ENCODE data around the gene GRM1.
A peak's percentile ranks its signal among the peaks of the same experiment; 100 is the strongest.

The GRM1 gene

GRCh38 chr6:146017672-146018071 is 11.2 kb upstream of the GRM1 start:
- H4K20me1 ChIP-seq (ENCODE audit: insufficient read depth, low read length) = no peaks in the 10 kb centered on the region
- no peaks in the 10 kb centered on the region for H3K36me3 ChIP-seq (ENCODE audit: insufficient read depth, low read length)
- DNase-seq (no peak), ATAC-seq (ENCODE audit: insufficient read depth, low read depth) (no peak)
- H3K27ac ChIP-seq (ENCODE audit: low read length) = no peak overlapping the region
- no peaks in the 10 kb centered on the region for H3K27me3 ChIP-seq (ENCODE audit: insufficient read depth, low read length, poor library complexity)
- H3K4me1 ChIP-seq (ENCODE audit: insufficient read depth, low read length) = no peaks in the 10 kb centered on the region
- H3K4me2 ChIP-seq (ENCODE audit: insufficient read depth, low read length) = no peak overlapping the region
- no peak overlapping the region for H2AFZ ChIP-seq (ENCODE audit: low read depth, low read length)
- H3K9ac ChIP-seq (ENCODE audit: low read depth, low read length) = no peak overlapping the region
- TF ChIP-seq EZH2 (IDR thresholded peaks at IDR 0.05; ENCODE audit: borderline replicate concordance, low read depth, low read length, severe bottlenecking) = no peak
- no peak for TF ChIP-seq CTCF (IDR thresholded peaks at IDR 0.05; ENCODE audit: borderline replicate concordance, extremely low read depth, low read length, poor library complexity, severe bottlenecking)
- H3K79me2 ChIP-seq (ENCODE audit: insufficient read depth, low read length) = no peaks in the 10 kb centered on the region
- H3K9me3 ChIP-seq (ENCODE audit: insufficient read depth, low read length, severe bottlenecking) = no peaks in the 10 kb centered on the region
- no peak overlapping the region for H3K4me3 ChIP-seq (ENCODE audit: low read depth in 1 of 2, low read length in 2 of 2)

- Histone ChIP-seq H3K9ac (ENCODE audit: low read depth, low read length) (no peak overlapping the region), H3K4me1 (ENCODE audit: insufficient read depth, low read length) (no peaks in the 10 kb centered on the region), H3K79me2 (ENCODE audit: insufficient read depth, low read length) (no peaks in the 10 kb centered on the region), H3K36me3 (ENCODE audit: insufficient read depth, low read length) (no peaks in the 10 kb centered on the region), H3K4me2 (ENCODE audit: insufficient read depth, low read length) (no peak overlapping the region), H4K20me1 (ENCODE audit: insufficient read depth, low read length) (no peaks in the 10 kb centered on the region), H3K27ac (ENCODE audit: low read length) (no peak overlapping the region), H3K27me3 (ENCODE audit: insufficient read depth, low read length, poor library complexity) (no peaks in the 10 kb centered on the region), H2AFZ (ENCODE audit: low read depth, low read length) (no peak overlapping the region), H3K4me3 (ENCODE audit: low read depth in 1 of 2, low read length in 2 of 2) (no peak overlapping the region), H3K9me3 (ENCODE audit: insufficient read depth, low read length, severe bottlenecking) (peaks cover 5% of the 10 kb centered on the region)
- TF ChIP-seq EZH2 (IDR thresholded peaks at IDR 0.05; ENCODE audit: borderline replicate concordance, low read depth, low read length, severe bottlenecking) (no peak), CTCF (IDR thresholded peaks at IDR 0.05; ENCODE audit: borderline replicate concordance, extremely low read depth, low read length, poor library complexity, severe bottlenecking) (no peak)
- DNase-seq = no peak
- ATAC-seq (ENCODE audit: insufficient read depth, low read depth) = no peak
These were observed 2.0 kb upstream of the GRM1 start for GRCh38 chr6:146026873-146027272.

- TF ChIP-seq EZH2 (IDR thresholded peaks at IDR 0.05; ENCODE audit: borderline replicate concordance, low read depth, low read length, severe bottlenecking) (no peak), CTCF (IDR thresholded peaks at IDR 0.05; ENCODE audit: borderline replicate concordance, extremely low read depth, low read length, poor library complexity, severe bottlenecking) (no peak)
- H2AFZ ChIP-seq (ENCODE audit: low read depth, low read length) = no peak overlapping the region
- H3K4me2 ChIP-seq (ENCODE audit: insufficient read depth, low read length) = no peak overlapping the region
- no peaks in the 10 kb centered on the region for H3K36me3 ChIP-seq (ENCODE audit: insufficient read depth, low read length)
- DNase-seq (no peak), ATAC-seq (ENCODE audit: insufficient read depth, low read depth) (peak; percentile 27; the same call in 1 of the 3 replicates)
- H3K9me3 ChIP-seq (ENCODE audit: insufficient read depth, low read length, severe bottlenecking) = peaks cover 5% of the 10 kb centered on the region
- H3K27ac ChIP-seq (ENCODE audit: low read length) = no peak overlapping the region
- no peak overlapping the region for H3K9ac ChIP-seq (ENCODE audit: low read depth, low read length)
- H3K4me1 ChIP-seq (ENCODE audit: insufficient read depth, low read length) = no peaks in the 10 kb centered on the region
- H3K27me3 ChIP-seq (ENCODE audit: insufficient read depth, low read length, poor library complexity) = no peaks in the 10 kb centered on the region
- H4K20me1 ChIP-seq (ENCODE audit: insufficient read depth, low read length) = no peaks in the 10 kb centered on the region
- no peaks in the 10 kb centered on the region for H3K79me2 ChIP-seq (ENCODE audit: insufficient read depth, low read length)
- H3K4me3 ChIP-seq (ENCODE audit: low read depth in 1 of 2, low read length in 2 of 2) = no peak overlapping the region
These were observed 1.1 kb upstream of the GRM1 start for GRCh38 chr6:146027586-146028251.

All from DND-41 (cell line).